Kidney (tissue), 14 donors: ENCODE results near the gene PPP2R2D. TPM values are rescaled to one million over a fixed set of nuclear protein-coding genes. Genes with fewer than 3 reads are reported as not detected.

Source experiments
- DNase-seq, 5 donors: peaks; one replicate each; pipeline ENCODE4 v3.0.0-alpha.2; 2013 to 2020
- FAIRE-seq: peaks from 2 replicates; lab custom pipeline; 2012; peaks lifted over from hg19 to GRCh38; lab: Jason Lieb, UNC
- H3K27ac ChIP-seq, 2 donors: one replicate each; pipeline ENCODE4 v1.7.0; 2013; ENCODE audit warnings: low read depth in 2 of 2, low read length in 2 of 2, inconsistent platforms in 1 of 2
- H3K27me3 ChIP-seq: one replicate; pipeline ENCODE4 v1.7.1; 2013; ENCODE audit warnings: low read length, inconsistent platforms; ENCODE audit not compliant: control insufficient read depth, insufficient read depth
- H3K36me3 ChIP-seq, 3 donors: one replicate each; pipeline versions ENCODE4 v1.7.0 to v1.7.1; 2013; ENCODE audit warnings: low read length in 3 of 3, control low read depth in 1 of 3, inconsistent platforms in 1 of 3; ENCODE audit not compliant: insufficient read depth in 3 of 3, control insufficient read depth in 2 of 3
- H3K4me1 ChIP-seq, 3 donors: one replicate each; pipeline versions ENCODE4 v1.7.0 to v1.7.1; 2013; ENCODE audit warnings: low read length in 3 of 3, inconsistent platforms in 1 of 3, low read depth in 1 of 3; ENCODE audit not compliant: control insufficient read depth in 2 of 3, insufficient read depth in 2 of 3
- H3K4me3 ChIP-seq, 3 donors: one replicate each; pipeline versions ENCODE4 v1.7.0 to v1.8.1; 2013; ENCODE audit warnings: low read length in 3 of 3, control low read depth in 1 of 3, inconsistent platforms in 1 of 3
- H3K9ac ChIP-seq, 3 donors: one replicate each; pipeline versions ENCODE4 v1.7.0 to v1.7.1; 2013; ENCODE audit warnings: low read length in 3 of 3, control low read depth in 1 of 3, inconsistent platforms in 1 of 3
- H3K9me3 ChIP-seq, 3 donors: one replicate each; pipeline versions ENCODE4 v1.7.0 to v1.7.1; 2013; ENCODE audit warnings: low read length in 3 of 3, control low read depth in 1 of 3, inconsistent platforms in 1 of 3; ENCODE audit not compliant: control insufficient read depth in 2 of 3, insufficient read depth in 1 of 3
- intact Hi-C: fragments of 100-400 bp; cut with DNase I; formaldehyde crosslinking; loops from one replicate; pipeline ENCODE4 v1.11.1; 2022
- polyA plus RNA-seq: library from polyadenylated mRNA; stranded (reverse); fragments of 350-450 nt; fragmentation: Illumina TruSeq; extraction: RNeasy Lipid Tissue Mini Kit (QIAGEN cat#74804); gene quantifications from one replicate; pipeline ENCODE4 v1.2.3, GENCODE V29; 2014; ENCODE audit warnings: low read depth, low replicate concordance; ENCODE audit not compliant: insufficient read depth
- total RNA-seq: library from RNA; stranded (reverse); fragmentation: NEBNext Ultra II Directional; extraction: Animal tissue kit (Norgen Biotek cat#: 25700); gene quantifications from one replicate; pipeline ENCODE4 v1.2.1, GENCODE V29; 2021
- TF ChIP-seq, protein P1 (sequence below): IDR thresholded peaks from 3 replicates; pipeline ENCODE4 v1.5.1; 2012; ENCODE audit warnings: mild to moderate bottlenecking, moderate library complexity, borderline replicate concordance; ENCODE audit not compliant: insufficient read depth; ENCODE audit errors: extremely low read depth
- donor health status: control.
- donor health status: control.
- donor health status: control.
- donor health status: control.
- donor health status: control.
- donor health status: DM: yes; HTN: yes; CAD: no.
- donor health status: Normal renal cell carcinoma (clear cell type).

Gene PPP2R2D
- total and polyA plus RNA-seq, 2 donors from 2014 or later, result 28.3 to 34.8 TPM

DNA sequence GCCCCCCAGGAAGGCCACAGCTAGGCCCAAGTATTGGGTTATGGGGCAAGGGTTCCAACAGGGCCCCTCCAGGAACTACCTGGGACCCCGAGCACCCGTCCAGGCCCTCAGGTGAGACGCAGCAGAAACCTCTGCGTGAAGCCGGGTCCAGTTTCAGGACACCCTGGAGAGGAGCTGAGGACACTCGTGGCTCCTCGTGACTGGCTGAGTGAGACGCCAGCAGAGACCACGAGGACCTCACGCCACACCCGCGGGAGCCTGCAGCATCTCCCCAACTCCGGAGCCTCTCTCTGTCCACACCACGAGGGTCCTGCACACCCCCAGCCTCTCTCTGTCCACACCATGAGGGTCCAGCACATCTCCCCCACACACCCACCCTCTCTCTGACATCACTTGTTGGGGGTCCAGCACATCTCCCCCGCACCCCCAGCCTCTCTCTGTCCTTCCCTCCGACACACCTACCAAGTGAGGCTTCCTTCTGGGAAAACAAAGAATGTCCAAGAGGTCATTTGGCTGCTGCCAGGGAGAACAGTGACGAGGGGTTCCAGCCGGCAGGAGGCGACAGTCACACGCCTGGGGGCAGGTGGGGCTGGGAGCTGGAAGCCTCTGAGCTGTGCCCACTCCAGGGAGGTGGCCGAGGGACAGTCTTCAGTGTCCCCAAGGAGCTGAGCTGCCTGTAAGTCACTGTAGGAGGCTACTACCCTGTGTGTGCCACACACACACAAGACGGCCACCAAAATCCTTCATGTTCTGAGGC lies 46.1 kb upstream of the PPP2R2D start:
- H3K36me3 ChIP-seq, result no peaks in the 10 kb centered on the region
- no peaks in the 10 kb centered on the region for H3K9me3 ChIP-seq
- H3K4me3 ChIP-seq, result no peak overlapping the region
- H3K27ac ChIP-seq, result no peak overlapping the region
- no peak for FAIRE-seq
- no peaks in the 10 kb centered on the region for H3K27me3 ChIP-seq
- H3K9ac ChIP-seq, result no peak overlapping the region
- intact Hi-C loops, result no loop called here
- no peaks in the 10 kb centered on the region for H3K4me1 ChIP-seq
- DNase-seq, result peak in 1 of 5 donors; percentile 54
- TF ChIP-seq, protein P1, sequence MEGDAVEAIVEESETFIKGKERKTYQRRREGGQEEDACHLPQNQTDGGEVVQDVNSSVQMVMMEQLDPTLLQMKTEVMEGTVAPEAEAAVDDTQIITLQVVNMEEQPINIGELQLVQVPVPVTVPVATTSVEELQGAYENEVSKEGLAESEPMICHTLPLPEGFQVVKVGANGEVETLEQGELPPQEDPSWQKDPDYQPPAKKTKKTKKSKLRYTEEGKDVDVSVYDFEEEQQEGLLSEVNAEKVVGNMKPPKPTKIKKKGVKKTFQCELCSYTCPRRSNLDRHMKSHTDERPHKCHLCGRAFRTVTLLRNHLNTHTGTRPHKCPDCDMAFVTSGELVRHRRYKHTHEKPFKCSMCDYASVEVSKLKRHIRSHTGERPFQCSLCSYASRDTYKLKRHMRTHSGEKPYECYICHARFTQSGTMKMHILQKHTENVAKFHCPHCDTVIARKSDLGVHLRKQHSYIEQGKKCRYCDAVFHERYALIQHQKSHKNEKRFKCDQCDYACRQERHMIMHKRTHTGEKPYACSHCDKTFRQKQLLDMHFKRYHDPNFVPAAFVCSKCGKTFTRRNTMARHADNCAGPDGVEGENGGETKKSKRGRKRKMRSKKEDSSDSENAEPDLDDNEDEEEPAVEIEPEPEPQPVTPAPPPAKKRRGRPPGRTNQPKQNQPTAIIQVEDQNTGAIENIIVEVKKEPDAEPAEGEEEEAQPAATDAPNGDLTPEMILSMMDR, result no peak

DNA sequence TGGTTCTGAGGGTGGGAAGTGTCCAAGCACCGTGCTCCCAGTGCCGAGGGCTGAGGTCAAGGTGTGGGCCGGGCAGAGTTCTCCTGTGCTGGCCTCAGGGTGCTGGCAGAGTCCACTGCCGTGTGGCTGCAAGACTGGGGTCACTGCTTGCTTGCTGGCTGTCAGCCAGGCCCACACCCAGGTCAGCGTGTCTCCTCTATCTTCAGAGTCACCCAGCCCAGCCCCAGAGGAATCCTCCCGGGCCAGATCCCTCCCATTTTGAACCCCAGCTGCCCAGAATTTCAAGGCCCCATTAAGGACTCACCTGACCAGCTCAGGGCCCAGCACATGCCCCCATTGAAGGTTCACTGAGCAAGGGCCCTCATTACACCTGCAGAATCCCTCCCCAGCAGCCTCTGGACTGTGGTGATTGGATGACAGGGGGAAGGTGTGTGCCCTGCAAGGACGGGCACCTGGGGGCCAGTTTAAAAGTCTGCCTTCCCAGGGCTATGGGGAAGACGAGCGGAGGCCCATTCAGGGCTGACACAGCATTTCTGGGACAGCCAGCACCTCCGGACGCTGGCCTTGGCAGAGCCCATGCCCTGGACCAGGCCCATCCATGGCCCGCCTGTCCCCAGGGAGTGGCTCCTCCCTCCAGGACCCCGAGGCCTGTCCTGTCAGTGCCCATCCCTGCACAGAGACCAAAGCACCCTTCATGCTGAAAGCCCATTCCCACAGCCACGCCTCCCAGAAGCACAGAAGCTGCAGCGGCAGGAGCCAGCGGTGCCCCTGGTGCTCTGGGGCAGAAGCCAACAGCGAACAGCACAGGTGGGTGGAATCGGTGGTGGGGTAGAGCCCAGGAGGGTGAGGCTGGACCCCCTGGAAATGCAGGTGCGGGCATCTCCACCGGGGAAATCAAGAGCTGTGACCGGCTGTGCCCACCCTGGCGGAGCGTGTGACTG lies 45.1 kb upstream of the PPP2R2D start:
- intact Hi-C loops, result no loop called here
- no peaks in the 10 kb centered on the region for H3K4me1 ChIP-seq
- H3K9ac ChIP-seq, result no peak overlapping the region
- DNase-seq, result peak in 2 of 5 donors; percentile 36 to 60
- no peaks in the 10 kb centered on the region for H3K36me3 ChIP-seq
- TF ChIP-seq, protein P1, result no peak
- H3K9me3 ChIP-seq, result no peaks in the 10 kb centered on the region
- H3K4me3 ChIP-seq, result no peak overlapping the region
- no peak for FAIRE-seq
- no peaks in the 10 kb centered on the region for H3K27me3 ChIP-seq
- no peak overlapping the region for H3K27ac ChIP-seq

DNA sequence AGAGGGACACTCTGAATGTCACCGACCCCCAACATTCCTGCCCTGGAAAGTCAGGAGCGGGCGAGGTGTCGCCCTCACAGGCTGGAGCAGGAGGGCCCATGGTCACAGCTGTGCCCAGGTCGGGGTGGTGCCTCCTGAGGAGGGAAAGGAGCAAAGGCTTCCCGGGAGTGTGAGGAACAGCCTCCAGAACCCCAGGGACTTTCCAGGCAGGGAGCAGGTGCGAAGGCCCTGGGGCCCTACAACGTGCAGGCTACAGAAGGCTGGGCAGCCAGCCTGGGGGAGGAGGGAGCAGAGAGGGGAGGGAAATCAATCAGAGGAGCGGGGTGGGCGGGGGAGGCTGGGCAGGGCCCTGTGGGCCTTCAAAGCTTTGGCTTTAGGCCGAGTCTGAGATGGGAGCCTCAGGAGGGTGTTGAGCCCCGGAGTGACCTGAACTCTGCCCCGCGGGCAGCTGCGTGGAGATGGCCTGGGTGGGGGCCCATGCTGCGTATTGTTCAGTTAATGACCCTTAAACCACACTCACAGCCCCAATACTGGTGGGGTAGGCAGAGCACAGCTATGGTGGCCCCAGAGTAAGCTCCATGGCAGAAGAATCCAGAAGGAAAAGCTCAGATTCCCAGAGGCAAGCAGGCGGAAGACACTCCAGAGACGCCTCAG lies 44.2 kb upstream of the PPP2R2D start:
- DNase-seq (peak in 2 of 5 donors; percentile 33 to 46), FAIRE-seq (no peak)
- H3K27me3 ChIP-seq, result no peaks in the 10 kb centered on the region
- no peak overlapping the region for H3K4me3 ChIP-seq
- H3K27ac ChIP-seq, result no peak overlapping the region
- no peak overlapping the region for H3K9ac ChIP-seq
- H3K4me1 ChIP-seq, result no peaks in the 10 kb centered on the region
- no peaks in the 10 kb centered on the region for H3K36me3 ChIP-seq
- TF ChIP-seq, protein P1, result no peak
- no peaks in the 10 kb centered on the region for H3K9me3 ChIP-seq
- intact Hi-C loops, result no loop called here
